Lower leg skin (tissue), 4 donors: ENCODE measurements around the gene PDIA2. TPM values are rescaled to one million over a fixed set of nuclear protein-coding genes. Genes with fewer than 3 reads are reported as not detected.

Experiments used
- DNase-seq, 2 donors: peaks; one replicate each; pipeline ENCODE4 v3.0.0-alpha.2; 2019; ENCODE audit warnings: low spot score in 2 of 2
- H3K4me3 ChIP-seq: fragments of 200-600 bp; sonication (generic); 2 replicates; pipeline ENCODE4 v1.5.1; 2017; ENCODE audit warnings: mild to moderate bottlenecking, low read depth; ENCODE audit not compliant: poor library complexity, severe bottlenecking
- CTCF ChIP-seq, 3 donors: fragments of 450-650 bp; IDR thresholded peaks; one replicate each; pipeline ENCODE4 v1.5.1; 2016; ENCODE audit warnings: antibody characterized with exemption in 3 of 3, mild to moderate bottlenecking in 3 of 3, moderate library complexity in 2 of 3
- POLR2A ChIP-seq, 2 donors: fragments of 450-650 bp; IDR thresholded peaks; one replicate each; pipeline ENCODE4 v1.6.1; 2016 to 2017; ENCODE audit warnings: antibody characterized with exemption in 2 of 2, mild to moderate bottlenecking in 1 of 2, moderate library complexity in 1 of 2
- WGBS, 2 donors: methylation state at CpG; one replicate each; pipeline ENCODE4 v1.1.5; 2018; 5-methylcytosine and 5-hydroxymethylcytosine counted together
- intact Hi-C: fragments of 100-400 bp; cut with DNase I; formaldehyde crosslinking; loops from one replicate; pipeline ENCODE4 v1.15.0; 2023; ENCODE audit warnings: low total_unique reads
- total RNA-seq, 4 donors: library from RNA; depleted of rRNA; stranded (reverse); fragments of >200 nt; gene quantifications; one replicate each; pipeline ENCODE4 v1.1.0, GENCODE V29; 2016

PDIA2 gene, protein sequence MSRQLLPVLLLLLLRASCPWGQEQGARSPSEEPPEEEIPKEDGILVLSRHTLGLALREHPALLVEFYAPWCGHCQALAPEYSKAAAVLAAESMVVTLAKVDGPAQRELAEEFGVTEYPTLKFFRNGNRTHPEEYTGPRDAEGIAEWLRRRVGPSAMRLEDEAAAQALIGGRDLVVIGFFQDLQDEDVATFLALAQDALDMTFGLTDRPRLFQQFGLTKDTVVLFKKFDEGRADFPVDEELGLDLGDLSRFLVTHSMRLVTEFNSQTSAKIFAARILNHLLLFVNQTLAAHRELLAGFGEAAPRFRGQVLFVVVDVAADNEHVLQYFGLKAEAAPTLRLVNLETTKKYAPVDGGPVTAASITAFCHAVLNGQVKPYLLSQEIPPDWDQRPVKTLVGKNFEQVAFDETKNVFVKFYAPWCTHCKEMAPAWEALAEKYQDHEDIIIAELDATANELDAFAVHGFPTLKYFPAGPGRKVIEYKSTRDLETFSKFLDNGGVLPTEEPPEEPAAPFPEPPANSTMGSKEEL
- under 1 TPM in 3 of 4 donors, not detected in 1; 0.12 to 0.45 (median 0.23) TPM for total RNA-seq

GRCh38 chr16:283033-283805 is at the start of gene PDIA2:
PDIA2 (plus strand) TSS chr16:283164; CDS start chr16:283170, 6 bp downstream.
- intact Hi-C loops: no loop called here
- H3K4me3 ChIP-seq: no peak within 1 kb of the TSS
- DNase-seq: no peak
- WGBS, 2 donors: 51% methylated on average over 16 to 19 of the region's 25 CpGs
- TF ChIP-seq CTCF (IDR thresholded peaks at IDR 0.05) (no peak), POLR2A (IDR thresholded peaks at IDR 0.05) (no peak)

- DNase-seq: peak; percentile 92 to 98
- 1% methylated on average over 71 to 73 of the region's 85 CpGs for WGBS, 2 donors
- intact Hi-C loops: no loop called here
- peak within 1 kb of the TSS; percentile 64 for H3K4me3 ChIP-seq
- TF ChIP-seq CTCF (IDR thresholded peaks at IDR 0.05) (peak in 1 of 3 donors; percentile 30), POLR2A (IDR thresholded peaks at IDR 0.05) (peak in 1 of 2 donors; percentile 84)
These were observed 48.3 kb upstream of the PDIA2 start, which contains the start of gene FAM234A for GRCh38 chr16:234468-235305. FAM234A (plus strand) TSS chr16:234821; CDS start chr16:254414, 19,593 bp downstream.

- intact Hi-C loops: no loop called here
- WGBS, 2 donors: 66 to 70% methylated on average over 3 of the region's 3 CpGs
- DNase-seq: no peak
- no peak overlapping the region for H3K4me3 ChIP-seq
- TF ChIP-seq POLR2A (IDR thresholded peaks at IDR 0.05): no peak
- TF ChIP-seq CTCF (IDR thresholded peaks at IDR 0.05): no peak
These were observed 43.1 kb upstream of the PDIA2 start for GRCh38 chr16:239948-240277.

DNA sequence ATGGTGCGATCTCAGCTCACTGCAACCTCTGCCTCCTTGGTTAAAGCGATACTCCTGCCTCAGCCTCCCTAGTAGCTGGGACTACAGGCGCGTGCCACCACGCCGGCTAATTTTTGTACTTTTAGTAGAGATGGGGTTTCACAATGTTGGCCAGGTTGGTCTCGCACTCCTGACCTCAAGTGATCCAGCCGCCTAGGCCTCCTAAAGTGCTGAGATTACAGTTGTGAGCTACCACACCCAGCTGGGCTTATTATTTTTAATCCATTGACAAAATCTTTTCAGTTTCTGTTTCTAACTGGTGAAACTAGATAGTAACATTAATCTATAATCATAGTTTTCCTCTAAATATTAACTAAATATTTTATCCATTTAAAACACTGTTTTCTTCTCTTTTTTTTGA is 42.4 kb upstream of the PDIA2 start:
- WGBS, 2 donors: 84 to 87% methylated on average over 8 of the region's 8 CpGs
- no peak for DNase-seq
- no peak overlapping the region for H3K4me3 ChIP-seq
- intact Hi-C loops: no loop called here
- TF ChIP-seq POLR2A (IDR thresholded peaks at IDR 0.05): no peak
- no peak for TF ChIP-seq CTCF (IDR thresholded peaks at IDR 0.05)

DNA sequence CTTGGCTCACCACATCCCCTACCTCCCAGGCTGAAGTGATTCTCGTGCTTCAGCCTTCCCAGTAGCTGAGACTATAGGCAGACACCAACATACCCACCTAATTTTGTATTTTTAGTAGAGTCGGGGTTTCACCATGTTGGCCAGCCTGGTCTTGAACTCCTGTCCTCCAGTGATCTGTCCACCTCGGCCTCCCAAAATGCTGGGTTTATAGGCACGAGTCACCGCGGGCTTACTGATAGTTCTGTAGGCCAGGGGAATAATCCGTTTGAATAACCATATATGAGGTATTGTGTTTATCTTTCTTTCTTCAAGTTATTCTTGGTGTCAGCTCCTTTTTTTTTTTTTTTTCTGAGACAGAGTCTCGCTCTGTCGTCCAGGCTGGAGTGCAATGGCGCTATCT is 40.7 kb upstream of the PDIA2 start:
- intact Hi-C loops: no loop called here
- TF ChIP-seq CTCF (IDR thresholded peaks at IDR 0.05): no peak
- TF ChIP-seq POLR2A (IDR thresholded peaks at IDR 0.05): no peak
- 92 to 93% methylated on average over 10 of the region's 10 CpGs for WGBS, 2 donors
- no peak for DNase-seq
- H3K4me3 ChIP-seq: no peak overlapping the region
